ENCODE data around the gene COL7A1. TPM values are rescaled to one million over a fixed set of nuclear protein-coding genes. Genes with fewer than 3 reads are reported as not detected.

COL7A1 gene
- total RNA-seq, 1 experiment from 2014 or later = 16.4 TPM

GRCh38 chr3:48639944-48640606 is 44.9 kb upstream of the COL7A1 start:
- Histone ChIP-seq H3K27me3 (replicated peaks; ENCODE audit: insufficient read depth, low read depth, low read length, poor library complexity) (no peaks in the 10 kb centered on the region), H3K27ac (ENCODE audit: low read depth, low read length, poor library complexity, severe bottlenecking) (no peak overlapping the region), H3K9me3 (ENCODE audit: low read depth, low read length, poor library complexity, severe bottlenecking) (no peaks in the 10 kb centered on the region), H3K4me3 (ENCODE audit: low read depth, low read length, poor library complexity, severe bottlenecking) (no peak overlapping the region), H3K4me1 (ENCODE audit: insufficient read depth, low read length, poor library complexity, severe bottlenecking) (no peaks in the 10 kb centered on the region), H3K36me3 (ENCODE audit: insufficient read depth, low read length, poor library complexity, severe bottlenecking) (no peaks in the 10 kb centered on the region)
- DNase-seq (ENCODE audit: low spot score) = no peak
- ChIA-PET POLR2A (ENCODE audit: low non-redundant PET) (no interaction called here), CTCF (no interaction called here)
- intact Hi-C loops (cut with micrococcal nuclease; ENCODE audit: unreplicated experiment) = no loop called here
- TF ChIP-seq EZH2 (IDR thresholded peaks at IDR 0.05; ENCODE audit: borderline replicate concordance, low read depth, low read length, poor library complexity, severe bottlenecking) = no peak
- no peak for TF ChIP-seq CTCF (conservative IDR thresholded peaks at IDR 0.05; ENCODE audit: low read depth, low read length)
- BruUV-seq (replicated peaks) = no TSS peak

- intact Hi-C loops (cut with micrococcal nuclease; ENCODE audit: unreplicated experiment) = no loop called here
- ChIA-PET CTCF (no interaction called here), POLR2A (ENCODE audit: low non-redundant PET) (no interaction called here)
These were observed 42.2 kb upstream of the COL7A1 start for GRCh38 chr3:48637305-48637704.

GRCh38 chr3:48636149-48636655 is 41.1 kb upstream of the COL7A1 start:
- no TSS peak for BruUV-seq (replicated peaks)
- Histone ChIP-seq H3K4me1 (ENCODE audit: insufficient read depth, low read length, poor library complexity, severe bottlenecking) (no peaks in the 10 kb centered on the region), H3K27me3 (replicated peaks; ENCODE audit: insufficient read depth, low read depth, low read length, poor library complexity) (no peaks in the 10 kb centered on the region), H3K27ac (ENCODE audit: low read depth, low read length, poor library complexity, severe bottlenecking) (peak overlapping the region; percentile 47), H3K36me3 (ENCODE audit: insufficient read depth, low read length, poor library complexity, severe bottlenecking) (no peaks in the 10 kb centered on the region), H3K4me3 (ENCODE audit: low read depth, low read length, poor library complexity, severe bottlenecking) (peak overlapping the region; percentile 70), H3K9me3 (ENCODE audit: low read depth, low read length, poor library complexity, severe bottlenecking) (no peaks in the 10 kb centered on the region)
- no peak for DNase-seq (ENCODE audit: low spot score)
- POLR2A ChIA-PET (ENCODE audit: low non-redundant PET) = no interaction called here
- CTCF ChIA-PET = no interaction called here
- no peak for TF ChIP-seq EZH2 (IDR thresholded peaks at IDR 0.05; ENCODE audit: borderline replicate concordance, low read depth, low read length, poor library complexity, severe bottlenecking)
- no peak for TF ChIP-seq CTCF (conservative IDR thresholded peaks at IDR 0.05; ENCODE audit: low read depth, low read length)
- intact Hi-C loops (cut with micrococcal nuclease; ENCODE audit: unreplicated experiment) = no loop called here

More at GRCh38 chr3:48637305-48637704, 42.2 kb upstream of the COL7A1 start:
- TF ChIP-seq CTCF (conservative IDR thresholded peaks at IDR 0.05; ENCODE audit: low read depth, low read length) = no peak
- TF ChIP-seq EZH2 (IDR thresholded peaks at IDR 0.05; ENCODE audit: borderline replicate concordance, low read depth, low read length, poor library complexity, severe bottlenecking) = no peak
- H3K36me3 ChIP-seq (ENCODE audit: insufficient read depth, low read length, poor library complexity, severe bottlenecking) = no peaks in the 10 kb centered on the region
- no peak overlapping the region for H3K27ac ChIP-seq (ENCODE audit: low read depth, low read length, poor library complexity, severe bottlenecking)
- H3K4me1 ChIP-seq (ENCODE audit: insufficient read depth, low read length, poor library complexity, severe bottlenecking) = no peaks in the 10 kb centered on the region
- H3K27me3 ChIP-seq (replicated peaks; ENCODE audit: insufficient read depth, low read depth, low read length, poor library complexity) = no peaks in the 10 kb centered on the region
- no TSS peak for BruUV-seq (replicated peaks)
- no peak for DNase-seq (ENCODE audit: low spot score)
- no peaks in the 10 kb centered on the region for H3K9me3 ChIP-seq (ENCODE audit: low read depth, low read length, poor library complexity, severe bottlenecking)
- H3K4me3 ChIP-seq (ENCODE audit: low read depth, low read length, poor library complexity, severe bottlenecking) = no peak overlapping the region

All from A673 (cell line).